Uterus (tissue), 4 donors: Measurements from ENCODE around the gene LRRN2. TPM values are rescaled to one million over a fixed set of nuclear protein-coding genes. Genes with fewer than 3 reads are reported as not detected.
"Not testable (repeated sequence)": the region's sequence is repeated elsewhere in the genome, so short reads cannot be mapped to it uniquely, and the experiment has no call there.

Experiments
- DNase-seq, 2 donors: peaks; one replicate each; pipeline ENCODE4 v3.0.0-alpha.2; 2019 to 2020
- H3K27ac ChIP-seq, 2 donors: fragments of 200-600 bp; sonication (generic); 1 replicate in 1 of 2; 2 replicates in 1 of 2; pipeline ENCODE4 v1.5.1; 2016 to 2018
- H3K27me3 ChIP-seq, 2 donors: fragments of 200-600 bp; sonication (generic); one replicate each; pipeline ENCODE4 v1.5.1; 2018 to 2019; ENCODE audit warnings: control low read depth in 1 of 2
- H3K36me3 ChIP-seq, 2 donors: fragments of 200-600 bp; sonication (generic); one replicate each; pipeline ENCODE4 v1.5.1; 2019; ENCODE audit warnings: control low read depth in 1 of 2
- H3K4me1 ChIP-seq, 2 donors: fragments of 200-600 bp; sonication (generic); one replicate each; pipeline ENCODE4 v1.5.1; 2018 to 2019; ENCODE audit warnings: control low read depth in 1 of 2
- H3K4me3 ChIP-seq, 2 donors: fragments of 200-600 bp; sonication (generic); 1 replicate in 1 of 2; 2 replicates in 1 of 2; pipeline ENCODE4 v1.5.1; 2018 to 2019; ENCODE audit warnings: mild to moderate bottlenecking in 1 of 2
- H3K9me3 ChIP-seq, 2 donors: fragments of 200-600 bp; sonication (generic); one replicate each; pipeline ENCODE4 v1.5.1; 2019; ENCODE audit warnings: control low read depth in 1 of 2
- CTCF ChIP-seq, 4 experiments: fragments of 200-600 bp in 2 of 4; fragments of 450-650 bp in 2 of 4; sonication (generic) in 2 of 4; IDR thresholded peaks; one replicate each; pipeline ENCODE4 v1.5.1; 2016 to 2019; ENCODE audit warnings: antibody characterized with exemption in 4 of 4, mild to moderate bottlenecking in 2 of 4, moderate library complexity in 1 of 4
- POLR2A ChIP-seq, 2 donors: fragments of 450-650 bp; IDR thresholded peaks; one replicate each; pipeline ENCODE4 v1.6.1; 2016; ENCODE audit warnings: antibody characterized with exemption in 2 of 2, mild to moderate bottlenecking in 1 of 2, moderate library complexity in 1 of 2
- intact Hi-C: fragments of 100-400 bp; cut with DNase I; formaldehyde crosslinking; loops from one replicate; pipeline ENCODE4 v1.15.1; 2023; ENCODE audit warnings: low total_unique reads
- total RNA-seq, 4 donors: library from RNA; depleted of rRNA in 3 of 4; stranded (reverse); fragments of >200 nt in 3 of 4; gene quantifications; one replicate each; pipeline versions ENCODE4 v1.1.0 to v1.2.4, GENCODE V29; 2014 to 2023
- donor health status: DM: yes; HTN: yes; CAD: no.

The LRRN2 gene
- total RNA-seq, 4 donors from 2014 or later, result 1.3 to 5.5 (median 3.9) TPM

GRCh38 chr1:204574865-204575163, 110.7 kb downstream of the LRRN2 start:
- no peaks in the 10 kb centered on the region for H3K36me3 ChIP-seq
- TF ChIP-seq POLR2A (IDR thresholded peaks at IDR 0.05) (no peak), CTCF (IDR thresholded peaks at IDR 0.05) (no peak)
- no peaks in the 10 kb centered on the region for H3K27me3 ChIP-seq
- no peak overlapping the region for H3K27ac ChIP-seq
- intact Hi-C loops, result no loop called here
- H3K4me1 ChIP-seq, result peaks cover 0 to 3% of the 10 kb centered on the region in 2 donors
- peak in 1 of 2 donors; percentile 37 for DNase-seq
- no peak overlapping the region for H3K4me3 ChIP-seq
- H3K9me3 ChIP-seq, result no peaks in the 10 kb centered on the region

DNA sequence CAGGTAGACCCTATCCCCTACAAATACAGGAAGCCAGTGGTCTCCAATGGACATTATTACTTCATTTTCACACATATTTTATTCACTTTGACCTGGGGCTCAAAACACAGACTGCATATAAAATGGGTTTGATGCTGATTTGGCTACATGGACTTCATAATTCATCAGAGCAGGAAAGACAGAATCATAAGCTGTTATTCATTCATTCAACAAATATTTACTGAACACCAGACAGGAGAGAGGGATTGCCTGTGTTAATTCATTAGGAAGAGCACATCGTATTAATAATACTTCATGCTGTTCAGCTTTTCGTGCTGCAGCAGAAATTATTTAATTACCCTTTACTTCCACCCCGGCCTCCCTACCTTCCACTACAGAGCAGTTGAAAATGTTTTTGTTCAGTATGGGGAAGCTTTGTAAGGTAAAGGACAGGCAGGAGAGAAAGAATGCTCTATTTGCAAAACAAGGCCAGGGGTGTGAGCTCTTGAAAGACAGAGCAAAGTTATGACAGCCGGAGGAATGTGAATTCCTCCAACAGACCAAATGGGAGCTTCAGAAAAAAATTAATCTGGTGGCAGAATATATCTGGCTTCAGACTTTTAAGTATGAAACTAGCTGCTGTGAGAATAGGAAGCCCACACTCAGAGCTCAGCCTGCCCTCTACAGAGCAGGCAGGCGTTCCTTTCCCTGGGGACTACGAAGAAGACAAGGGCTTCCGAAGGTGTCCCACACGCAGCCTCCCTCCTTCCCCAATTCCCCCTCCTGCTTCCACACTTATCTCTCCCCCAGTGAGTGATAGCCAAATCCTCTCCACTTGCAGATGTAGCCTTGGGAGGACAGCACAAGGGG, 111.3 kb downstream of the LRRN2 start:
- no peak overlapping the region for H3K4me3 ChIP-seq
- H3K27ac ChIP-seq, result no peak overlapping the region
- DNase-seq, result no peak
- TF ChIP-seq POLR2A (IDR thresholded peaks at IDR 0.05) (no peak), CTCF (IDR thresholded peaks at IDR 0.05) (no peak)
- no peaks in the 10 kb centered on the region for H3K36me3 ChIP-seq
- peaks cover 0 to 3% of the 10 kb centered on the region in 2 donors for H3K4me1 ChIP-seq
- intact Hi-C loops, result no loop called here
- H3K9me3 ChIP-seq, result no peaks in the 10 kb centered on the region
- H3K27me3 ChIP-seq, result no peaks in the 10 kb centered on the region

DNA sequence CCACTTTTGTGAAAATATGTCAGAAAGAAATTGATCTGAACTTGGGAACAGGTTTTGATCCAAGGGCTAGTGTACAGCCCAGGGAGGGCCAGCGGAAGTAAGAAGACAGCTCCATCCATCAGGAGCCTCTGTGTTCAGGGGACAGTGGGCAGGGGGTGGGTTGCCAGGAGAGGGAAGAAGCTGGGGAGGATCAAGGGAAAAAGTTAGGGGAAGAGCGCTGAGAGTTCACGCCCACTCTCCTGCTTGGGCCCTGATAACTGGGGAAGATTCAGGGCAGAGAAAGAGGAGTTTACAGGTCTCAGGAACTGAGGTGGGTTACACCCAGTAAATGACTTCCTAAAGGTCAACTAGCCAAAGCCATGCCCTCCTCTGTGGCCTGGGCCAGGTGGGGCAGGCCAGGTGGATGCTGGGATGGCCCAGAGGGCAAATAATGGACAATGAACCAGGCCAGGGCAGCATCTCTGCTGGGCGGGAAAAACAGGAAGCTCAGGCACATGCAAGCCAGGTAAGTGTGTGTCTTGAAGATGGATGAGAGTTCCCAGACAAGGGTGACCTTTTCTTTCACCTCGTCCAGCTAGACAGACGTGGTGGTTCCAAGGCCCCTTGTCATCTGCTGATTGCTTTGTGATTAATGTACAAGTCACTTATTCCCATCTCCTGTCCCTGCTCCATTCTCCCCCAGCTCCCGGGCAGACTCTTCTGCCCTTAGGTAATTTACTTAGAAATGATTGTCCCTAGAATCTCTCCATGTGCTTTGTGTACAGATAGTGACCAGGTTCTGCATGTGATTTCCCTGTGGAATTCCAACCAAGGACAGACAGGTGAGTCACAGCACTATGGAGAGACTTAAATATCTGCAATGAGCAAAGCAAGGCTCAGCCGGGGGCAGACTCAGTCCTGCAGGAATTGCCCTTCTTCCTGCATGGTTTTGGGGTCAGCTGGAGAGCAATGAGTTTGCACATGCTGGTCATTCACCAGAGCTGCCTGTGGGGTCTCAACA, 112.3 kb downstream of the LRRN2 start:
- H3K36me3 ChIP-seq, result no peaks in the 10 kb centered on the region
- H3K27me3 ChIP-seq, result no peaks in the 10 kb centered on the region
- no peaks in the 10 kb centered on the region for H3K9me3 ChIP-seq
- TF ChIP-seq CTCF (IDR thresholded peaks at IDR 0.05) (no peak), POLR2A (IDR thresholded peaks at IDR 0.05) (no peak)
- H3K4me1 ChIP-seq, result peaks cover 0 to 3% of the 10 kb centered on the region in 2 donors
- intact Hi-C loops, result no loop called here
- no peak overlapping the region for H3K27ac ChIP-seq
- DNase-seq, result no peak
- H3K4me3 ChIP-seq, result no peak overlapping the region

GRCh38 chr1:204571631-204572030, 113.9 kb downstream of the LRRN2 start:
- Histone ChIP-seq H3K4me1 (peaks cover 0 to 3% of the 10 kb centered on the region in 2 donors), H3K27me3 (no peaks in the 10 kb centered on the region), H3K27ac (no peak overlapping the region), H3K9me3 (no peaks in the 10 kb centered on the region), H3K36me3 (no peaks in the 10 kb centered on the region), H3K4me3 (no peak overlapping the region)
- DNase-seq, result no peak
- intact Hi-C loops, result no loop called here
- TF ChIP-seq CTCF (IDR thresholded peaks at IDR 0.05), result no peak
- no peak for TF ChIP-seq POLR2A (IDR thresholded peaks at IDR 0.05)

- intact Hi-C loops, result no loop called here
- peaks cover 0 to 3% of the 10 kb centered on the region in 2 donors for H3K4me1 ChIP-seq
- no peaks in the 10 kb centered on the region for H3K36me3 ChIP-seq
- no peaks in the 10 kb centered on the region for H3K9me3 ChIP-seq
- TF ChIP-seq POLR2A (IDR thresholded peaks at IDR 0.05) (no peak), CTCF (IDR thresholded peaks at IDR 0.05) (no peak)
- no peak for DNase-seq
- no peak overlapping the region for H3K4me3 ChIP-seq
- H3K27ac ChIP-seq, result no peak overlapping the region
- H3K27me3 ChIP-seq, result no peaks in the 10 kb centered on the region
These were observed 114.4 kb downstream of the LRRN2 start for GRCh38 chr1:204571128-204571527.

DNA sequence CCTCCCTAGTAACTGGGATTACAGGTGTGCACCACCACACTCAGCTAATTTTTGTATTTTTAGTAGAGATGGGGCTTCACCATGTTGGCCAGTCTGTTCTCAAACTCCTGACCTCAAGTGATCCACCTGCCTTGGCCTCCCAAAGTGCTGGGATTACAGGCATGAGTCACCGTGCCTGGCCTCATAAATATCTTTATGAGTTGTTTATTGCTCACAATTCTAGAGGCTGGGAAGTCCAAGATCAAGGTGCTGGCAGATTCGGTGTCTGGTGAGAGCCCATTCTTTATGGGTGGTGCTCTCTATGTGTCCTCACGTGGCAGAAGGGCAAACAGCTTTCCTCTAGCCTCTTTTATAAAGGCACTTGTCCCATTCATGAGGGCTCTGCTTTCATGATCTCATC, 115.5 kb downstream of the LRRN2 start:
- H3K27ac ChIP-seq, DNase-seq, intact Hi-C loops, H3K27me3 ChIP-seq, H3K36me3 ChIP-seq, H3K9me3 ChIP-seq, H3K4me1 ChIP-seq, H3K4me3 ChIP-seq: not testable (repeated sequence)
